Naive thymus-derived CD8-positive, alpha-beta T cell (primary cell): Measurements from ENCODE around the gene GPC1. TPM values are rescaled to one million over a fixed set of nuclear protein-coding genes. Genes with fewer than 3 reads are reported as not detected.

ENCODE experiments used
- ATAC-seq, 2 donors: fragments of 150-1000 bp; cut with Tn5 transposase in 1 of 2; sonication (Bioruptor Pico), chemical (Tn5 transposase) in 1 of 2; 1 replicate in 1 of 2; 2 replicates in 1 of 2; pipeline ENCODE4 v1.10.0; 2021; ENCODE audit warnings: mild to moderate bottlenecking in 2 of 2, moderate library complexity in 2 of 2
- POLR2A ChIA-PET: fragments of 350-600 bp; sonication (Branson Sonifier 250); formaldehyde crosslinking; loops from one replicate; lab custom pipeline; 2021; ENCODE audit warnings: antibody characterized with exemption; lab: Charles Lee
- DNase-seq, 10 donors: peaks; one replicate each; pipeline versions ENCODE4 v3.0.0 to v3.0.0-alpha.2; 2020 to 2022
- H3K27ac Mint-ChIP-seq, 10 donors: one replicate each; pipeline ENCODE4 v1.8.0; 2020 to 2022; ENCODE audit warnings: mild to moderate bottlenecking in 10 of 10, mixed read lengths in 10 of 10, moderate library complexity in 4 of 10, inconsistent platforms in 1 of 10
- H3K27me3 Mint-ChIP-seq, 5 donors: one replicate each; pipeline ENCODE4 v1.8.0; 2021 to 2022; ENCODE audit warnings: mixed read lengths in 5 of 5
- H3K36me3 Mint-ChIP-seq, 3 donors: one replicate each; pipeline ENCODE4 v1.8.0; 2020 to 2022; ENCODE audit warnings: mixed read lengths in 3 of 3, mild to moderate bottlenecking in 2 of 3, inconsistent platforms in 1 of 3
- H3K4me1 Mint-ChIP-seq, 4 donors: one replicate each; pipeline ENCODE4 v1.8.0; 2021 to 2022; ENCODE audit warnings: mixed read lengths in 4 of 4
- H3K4me3 Mint-ChIP-seq, 10 donors: one replicate each; pipeline ENCODE4 v1.8.0; 2020 to 2022; ENCODE audit warnings: mild to moderate bottlenecking in 10 of 10, mixed read lengths in 10 of 10, moderate library complexity in 6 of 10, inconsistent platforms in 1 of 10
- H3K9me3 Mint-ChIP-seq, 9 donors: one replicate each; pipeline ENCODE4 v1.8.0; 2020 to 2022; ENCODE audit warnings: mixed read lengths in 9 of 9, mild to moderate bottlenecking in 3 of 9, inconsistent platforms in 1 of 9, moderate library complexity in 1 of 9
- polyA plus RNA-seq, 3 donors: library from polyadenylated mRNA; unstranded; fragments of 300-500 nt; fragmentation: Illumina TruSeq; gene quantifications; one replicate each; pipeline ENCODE4 v1.2.3, GENCODE V29; 2021
- total RNA-seq, 8 experiments: library from RNA in 2 of 8; stranded (reverse) in 2 of 8; gene quantifications; one replicate each; pipeline ENCODE4 v1.2.3 and lab custom pipeline; 2021 to 2026

GPC1 gene
- total and polyA plus RNA-seq, 5 experiments from 2014 or later = 0.09 to 1.2 (median 0.49) TPM

DNA sequence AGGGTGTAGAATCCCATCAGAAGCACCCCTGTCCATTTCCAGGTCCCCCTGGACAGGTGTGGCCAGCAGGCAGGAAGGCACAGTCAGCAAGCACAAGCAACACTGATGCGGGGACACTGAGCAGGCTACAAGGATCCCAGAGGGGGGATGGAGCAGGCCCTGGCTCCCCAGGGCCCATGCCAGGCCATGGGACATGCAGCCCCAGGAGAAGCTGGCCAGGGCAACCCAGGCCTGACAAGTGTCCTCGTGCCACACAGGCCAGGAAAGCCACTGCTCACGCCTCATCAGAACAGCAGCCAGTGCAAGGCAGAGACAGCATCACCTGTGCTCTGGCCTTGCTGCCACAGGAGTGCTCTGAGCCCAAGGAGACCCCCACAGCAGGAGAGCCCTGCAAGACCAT lies 14.1 kb upstream of the GPC1 start:
- H3K27ac Mint-ChIP-seq = no peak overlapping the region
- peaks cover 0 to 18% (median 12%) of the 10 kb centered on the region in 3 donors for H3K36me3 Mint-ChIP-seq
- H3K9me3 Mint-ChIP-seq = peaks cover 0 to 42% (median 11%) of the 10 kb centered on the region in 9 donors
- POLR2A ChIA-PET = no interaction called here
- peaks cover 0 to 8% (median 2%) of the 10 kb centered on the region in 5 donors for H3K27me3 Mint-ChIP-seq
- H3K4me1 Mint-ChIP-seq = no peaks in the 10 kb centered on the region
- ATAC-seq (no peak), DNase-seq (peak in 2 of 10 donors; percentile 6 to 28)
- H3K4me3 Mint-ChIP-seq = no peak overlapping the region

GRCh38 chr2:240422658-240423329 lies 12.7 kb upstream of the GPC1 start:
- no peak overlapping the region for H3K27ac Mint-ChIP-seq
- H3K4me1 Mint-ChIP-seq = no peaks in the 10 kb centered on the region
- POLR2A ChIA-PET = no interaction called here
- no peak overlapping the region for H3K4me3 Mint-ChIP-seq
- peaks cover 0 to 46% (median 11%) of the 10 kb centered on the region in 9 donors for H3K9me3 Mint-ChIP-seq
- DNase-seq (no peak), ATAC-seq (no peak)
- H3K36me3 Mint-ChIP-seq = peaks cover 0 to 18% (median 12%) of the 10 kb centered on the region in 3 donors
- H3K27me3 Mint-ChIP-seq = peaks cover 0 to 8% (median 2%) of the 10 kb centered on the region in 5 donors

DNA sequence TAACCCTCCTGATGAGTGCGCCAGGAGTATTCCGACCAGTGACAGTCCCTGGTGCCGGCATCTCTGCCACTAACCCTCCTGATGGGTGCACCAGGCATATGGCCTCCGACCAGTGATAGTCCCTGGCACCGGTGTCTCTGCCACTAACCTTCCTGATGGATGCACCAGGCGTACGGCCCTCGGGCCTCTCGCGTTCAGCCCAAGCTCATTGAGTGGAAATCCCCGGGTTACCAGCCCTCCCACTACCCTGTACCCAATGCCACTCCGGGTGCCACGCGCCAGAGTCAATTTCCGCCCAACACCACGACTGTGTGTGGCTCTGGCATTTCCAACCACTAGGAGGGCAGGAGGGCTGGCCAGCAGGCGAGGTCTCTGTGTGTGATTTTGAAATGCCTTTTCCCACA lies 11.7 kb upstream of the GPC1 start:
- ATAC-seq (no peak), DNase-seq (peak in 1 of 10 donors; percentile 51)
- Mint-ChIP-seq H3K4me1 (no peaks in the 10 kb centered on the region), H3K36me3 (peaks cover 0 to 12% (median 9%) of the 10 kb centered on the region in 3 donors), H3K4me3 (no peak overlapping the region), H3K27me3 (peaks cover 0 to 5% (median 2%) of the 10 kb centered on the region in 5 donors), H3K9me3 (peaks cover 0 to 41% (median 11%) of the 10 kb centered on the region in 9 donors), H3K27ac (peak overlapping the region in 1 of 10 donors; percentile 9)
- POLR2A ChIA-PET = no interaction called here

- DNase-seq (peak in 1 of 10 donors; percentile 36), ATAC-seq (no peak)
- Mint-ChIP-seq H3K4me1 (no peaks in the 10 kb centered on the region), H3K27me3 (peaks cover 0 to 9% (median 2%) of the 10 kb centered on the region in 5 donors), H3K27ac (no peak overlapping the region), H3K9me3 (peaks cover 0 to 39% (median 11%) of the 10 kb centered on the region in 9 donors), H3K4me3 (no peak overlapping the region), H3K36me3 (peaks cover 0 to 11% (median 7%) of the 10 kb centered on the region in 3 donors)
- POLR2A ChIA-PET = no interaction called here
Observed at GRCh38 chr2:240424341-240425235, 10.9 kb upstream of the GPC1 start.

DNA sequence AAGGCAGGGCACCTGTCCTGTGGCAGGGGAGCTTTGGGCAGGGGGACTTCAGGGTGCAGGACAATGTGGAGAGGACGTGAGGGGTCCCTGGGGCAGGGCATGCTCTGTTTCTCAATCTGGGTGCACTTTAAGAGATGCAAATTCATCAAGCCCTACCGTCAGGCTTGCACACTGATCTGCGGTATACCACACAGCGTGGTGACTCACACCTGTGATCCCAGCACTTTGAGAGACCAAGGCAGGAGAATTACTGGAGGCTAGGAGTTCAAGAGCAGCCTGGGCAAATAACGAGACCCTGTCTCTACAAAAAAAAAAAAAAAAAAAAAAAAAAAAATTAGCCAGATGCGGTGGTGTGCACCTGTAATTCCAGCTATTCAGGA lies 10.2 kb upstream of the GPC1 start:
- DNase-seq (no peak), ATAC-seq (no peak)
- Mint-ChIP-seq H3K36me3 (peaks cover 0 to 7% (median 7%) of the 10 kb centered on the region in 3 donors), H3K27me3 (peaks cover 0 to 9% (median 2%) of the 10 kb centered on the region in 5 donors), H3K4me3 (no peak overlapping the region), H3K27ac (no peak overlapping the region), H3K4me1 (no peaks in the 10 kb centered on the region), H3K9me3 (peaks cover 0 to 39% (median 9%) of the 10 kb centered on the region in 9 donors)
- POLR2A ChIA-PET = no interaction called here

DNA sequence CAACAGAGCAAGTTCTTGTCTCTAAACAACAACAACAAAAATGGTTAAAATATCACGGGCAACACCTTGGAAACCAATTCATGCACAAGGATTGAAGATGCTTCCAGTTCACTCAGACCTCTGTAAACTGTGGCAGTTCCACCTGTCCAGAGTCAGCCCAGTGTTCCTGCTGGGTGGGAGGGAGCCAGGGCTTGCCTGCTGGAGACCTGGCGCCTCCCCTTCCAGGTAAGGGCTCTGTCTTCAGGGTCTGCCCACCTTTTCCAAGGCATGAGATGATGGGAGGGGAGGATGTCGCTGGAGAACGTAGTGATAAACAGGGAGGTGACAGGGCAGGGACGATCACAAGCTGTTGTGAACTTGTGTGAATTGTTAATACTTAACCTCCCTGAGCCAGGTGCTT lies 9.8 kb upstream of the GPC1 start:
- Mint-ChIP-seq H3K9me3 (peaks cover 0 to 38% (median 8%) of the 10 kb centered on the region in 9 donors), H3K36me3 (peaks cover 0 to 7% (median 7%) of the 10 kb centered on the region in 3 donors), H3K27me3 (peaks cover 0 to 9% (median 2%) of the 10 kb centered on the region in 5 donors), H3K4me1 (no peaks in the 10 kb centered on the region), H3K4me3 (no peak overlapping the region), H3K27ac (no peak overlapping the region)
- DNase-seq = no peak
- ATAC-seq = no peak
- POLR2A ChIA-PET = no interaction called here

- POLR2A ChIA-PET = no interaction called here
- Mint-ChIP-seq H3K4me1 (no peaks in the 10 kb centered on the region), H3K27me3 (peaks cover 0 to 9% (median 3%) of the 10 kb centered on the region in 5 donors), H3K9me3 (peaks cover 0 to 25% (median 6%) of the 10 kb centered on the region in 9 donors), H3K4me3 (no peak overlapping the region), H3K36me3 (peaks cover 0 to 7% (median 6%) of the 10 kb centered on the region in 3 donors), H3K27ac (no peak overlapping the region)
- ATAC-seq (no peak), DNase-seq (no peak)
Observed at GRCh38 chr2:240426845-240427721, 8.4 kb upstream of the GPC1 start.

- DNase-seq (no peak), ATAC-seq (no peak)
- H3K4me3 Mint-ChIP-seq = no peak overlapping the region
- H3K27me3 Mint-ChIP-seq = peaks cover 3 to 12% (median 6%) of the 10 kb centered on the region in 5 donors
- POLR2A ChIA-PET = no interaction called here
- H3K4me1 Mint-ChIP-seq = no peaks in the 10 kb centered on the region
- H3K36me3 Mint-ChIP-seq = peaks cover 0 to under 1% (median 0%) of the 10 kb centered on the region in 3 donors
- peaks cover 0 to 18% (median 2%) of the 10 kb centered on the region in 9 donors for H3K9me3 Mint-ChIP-seq
- H3K27ac Mint-ChIP-seq = no peak overlapping the region
Observed at GRCh38 chr2:240427729-240428128, 7.7 kb upstream of the GPC1 start.

DNA sequence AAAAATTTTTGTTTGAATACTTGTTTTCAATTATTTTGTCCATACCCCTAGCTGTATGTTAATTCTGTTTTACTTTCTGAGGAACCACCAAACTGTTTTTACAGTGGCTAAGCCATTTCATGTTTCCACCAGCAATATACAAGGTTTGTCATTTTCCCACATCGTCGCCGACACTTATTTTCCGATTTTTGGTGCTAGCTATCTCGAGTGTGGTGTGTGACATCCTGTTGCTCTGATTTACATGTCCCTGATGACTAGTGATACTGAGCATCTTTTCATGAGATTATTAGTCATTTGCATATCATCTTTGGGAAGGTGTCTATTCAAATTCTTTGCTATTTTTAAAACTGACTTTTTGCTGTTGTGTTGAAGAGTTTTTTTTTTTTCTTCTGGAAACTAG lies 7.2 kb upstream of the GPC1 start:
- H3K4me1 Mint-ChIP-seq = no peaks in the 10 kb centered on the region
- POLR2A ChIA-PET = no interaction called here
- H3K36me3 Mint-ChIP-seq = no peaks in the 10 kb centered on the region
- H3K27me3 Mint-ChIP-seq = peaks cover 3 to 15% (median 11%) of the 10 kb centered on the region in 5 donors
- H3K9me3 Mint-ChIP-seq = peaks cover 0 to 14% (median 0%) of the 10 kb centered on the region in 9 donors
- DNase-seq (no peak), ATAC-seq (no peak)
- H3K27ac Mint-ChIP-seq = no peak overlapping the region
- no peak overlapping the region for H3K4me3 Mint-ChIP-seq

GRCh38 chr2:240429341-240429871 lies 6.1 kb upstream of the GPC1 start:
- no peaks in the 10 kb centered on the region for H3K36me3 Mint-ChIP-seq
- DNase-seq (peak in 2 of 10 donors; percentile 0 to 50), ATAC-seq (no peak)
- peaks cover 0 to 1% (median 0%) of the 10 kb centered on the region in 4 donors for H3K4me1 Mint-ChIP-seq
- POLR2A ChIA-PET = no interaction called here
- peaks cover 0 to 14% (median 0%) of the 10 kb centered on the region in 9 donors for H3K9me3 Mint-ChIP-seq
- H3K27me3 Mint-ChIP-seq = peaks cover 3 to 23% (median 14%) of the 10 kb centered on the region in 5 donors
- no peak overlapping the region for H3K27ac Mint-ChIP-seq
- no peak overlapping the region for H3K4me3 Mint-ChIP-seq

DNA sequence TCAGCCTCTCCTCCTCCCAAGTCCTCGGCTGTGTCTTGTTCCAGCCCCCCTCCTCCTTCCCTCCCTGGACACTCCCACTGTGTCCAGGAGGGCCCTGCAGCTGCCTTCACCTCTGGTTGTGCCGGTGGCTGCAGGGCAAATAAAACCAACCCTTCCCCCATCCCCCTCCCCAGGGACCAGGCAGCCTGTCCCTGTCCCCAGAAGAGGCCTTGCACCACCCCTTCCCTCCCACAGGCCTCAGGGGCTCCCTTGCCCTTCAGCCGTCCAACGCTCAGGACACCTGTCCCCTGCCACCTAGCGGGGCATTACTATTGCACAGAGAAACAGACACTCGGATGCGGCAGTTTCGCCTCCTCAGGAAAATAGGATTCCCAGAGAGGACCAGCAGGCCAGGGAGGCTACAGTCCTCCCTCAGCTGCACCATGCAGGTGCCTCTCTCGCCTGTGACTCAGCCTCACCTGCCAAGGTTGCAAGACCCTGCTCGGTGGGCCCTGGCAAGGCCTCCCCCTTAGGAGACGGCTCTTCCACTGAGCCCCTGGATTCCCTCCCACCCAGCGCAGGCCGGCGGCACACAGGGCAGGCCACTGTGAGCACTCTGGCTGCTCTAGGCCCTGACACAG lies 5.5 kb upstream of the GPC1 start:
- Mint-ChIP-seq H3K4me1 (peaks cover 0 to 5% (median 2%) of the 10 kb centered on the region in 4 donors), H3K4me3 (no peak overlapping the region), H3K27me3 (peaks cover 3 to 23% (median 14%) of the 10 kb centered on the region in 5 donors), H3K27ac (no peak overlapping the region), H3K9me3 (peaks cover 0 to 14% (median 0%) of the 10 kb centered on the region in 9 donors), H3K36me3 (no peaks in the 10 kb centered on the region)
- POLR2A ChIA-PET = no interaction called here
- peak in 1 of 10 donors; percentile 34 for DNase-seq
- no peak for ATAC-seq
